GM19452 (cell line): Measurements from ENCODE around the gene CHD1L.
"Not testable (repeated sequence)": the region's sequence is repeated elsewhere in the genome, so short reads cannot be mapped to it uniquely, and the experiment has no call there.

ENCODE experiments used
- ATAC-seq: cut with Tn5 transposase; IDR thresholded peaks from one replicate; pipeline ENCODE4 v1.9.1; 2021; ENCODE audit not compliant: unreplicated experiment

The CHD1L gene

GRCh38 chr1:147231032-147231431, 11.5 kb upstream of the CHD1L start:
- ATAC-seq = not testable (repeated sequence)

DNA sequence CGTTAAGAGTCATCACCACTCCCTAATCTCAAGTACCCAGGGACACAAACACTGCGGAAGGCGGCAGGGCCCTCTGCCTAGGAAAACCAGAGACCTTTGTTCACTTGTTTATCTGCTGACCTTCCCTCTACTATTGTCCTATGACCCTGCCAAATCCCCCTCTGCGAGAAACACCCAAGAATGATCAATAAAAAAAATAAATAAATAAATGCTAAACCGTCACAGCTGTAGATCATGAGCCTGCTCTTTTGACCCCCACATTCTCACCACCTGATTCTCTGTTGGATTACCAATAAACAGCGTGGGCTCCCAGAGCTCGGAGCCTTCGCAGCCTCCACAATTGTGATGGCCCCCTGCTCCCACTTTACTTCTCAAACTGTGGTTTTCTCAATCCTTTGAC, 8.6 kb upstream of the CHD1L start:
- ATAC-seq = not testable (repeated sequence)

- ATAC-seq = no peak
Measured at GRCh38 chr1:147235822-147236221, 6.7 kb upstream of the CHD1L start.

DNA sequence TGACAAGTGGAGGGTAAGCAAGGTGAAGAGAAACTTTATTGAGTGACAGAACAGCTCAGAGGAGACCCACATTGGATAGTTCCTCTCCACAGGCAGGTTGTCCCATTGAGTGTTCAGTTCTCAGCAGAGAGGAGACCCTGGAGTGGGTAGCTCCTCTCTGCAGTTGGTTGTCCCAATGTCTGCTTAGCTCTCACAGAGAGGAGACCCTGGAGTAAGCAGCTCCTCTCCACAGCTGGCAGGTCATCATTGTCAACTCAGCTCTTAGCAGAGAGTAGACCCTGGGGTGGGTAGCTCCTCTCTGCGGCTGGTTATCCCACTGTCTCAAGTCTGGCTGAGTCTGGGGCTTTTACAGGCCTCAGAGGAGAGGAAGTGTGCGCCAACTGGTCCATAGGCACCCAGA, 6.0 kb upstream of the CHD1L start:
- no peak for ATAC-seq

GRCh38 chr1:147236959-147237791, 5.3 kb upstream of the CHD1L start:
- ATAC-seq = no peak

DNA sequence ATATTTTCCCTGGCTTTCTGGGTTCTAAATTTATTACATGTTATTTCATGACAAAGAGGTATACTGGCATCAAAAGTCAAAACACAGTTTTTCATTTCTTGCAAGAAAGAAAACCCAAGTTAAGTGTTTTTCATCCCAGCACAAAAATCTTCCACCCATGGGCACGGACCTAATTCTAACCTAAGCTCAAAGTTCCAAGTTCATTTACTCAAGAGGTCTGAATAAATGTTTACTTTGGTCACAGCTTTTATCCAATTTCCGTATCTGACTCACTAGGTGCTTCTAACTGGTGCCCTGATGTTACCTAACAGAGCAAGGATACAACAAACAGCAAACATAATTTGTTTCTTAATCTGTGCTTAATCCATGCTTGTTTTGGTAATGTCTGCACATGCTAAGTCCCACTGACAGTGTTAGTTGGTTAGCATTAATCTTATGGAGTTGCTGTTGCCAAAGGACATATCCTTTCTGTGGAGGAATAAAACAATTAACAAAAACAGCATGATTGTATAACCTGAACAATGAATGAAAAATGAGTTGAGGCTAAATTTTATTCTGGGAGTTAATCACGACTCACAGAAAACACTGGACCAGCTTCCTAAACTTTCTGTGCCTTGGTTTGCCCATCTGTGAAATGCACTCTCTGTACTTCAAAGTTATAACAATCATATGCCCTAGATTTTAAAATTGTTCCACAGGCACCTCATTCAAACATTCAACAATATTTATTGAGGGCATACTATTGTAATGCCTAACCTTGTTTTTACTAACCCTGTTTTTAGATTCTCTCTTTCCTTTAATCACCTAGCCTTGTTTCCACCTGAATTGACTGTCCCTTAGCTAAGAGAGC, 4.2 kb upstream of the CHD1L start:
- ATAC-seq = no peak

DNA sequence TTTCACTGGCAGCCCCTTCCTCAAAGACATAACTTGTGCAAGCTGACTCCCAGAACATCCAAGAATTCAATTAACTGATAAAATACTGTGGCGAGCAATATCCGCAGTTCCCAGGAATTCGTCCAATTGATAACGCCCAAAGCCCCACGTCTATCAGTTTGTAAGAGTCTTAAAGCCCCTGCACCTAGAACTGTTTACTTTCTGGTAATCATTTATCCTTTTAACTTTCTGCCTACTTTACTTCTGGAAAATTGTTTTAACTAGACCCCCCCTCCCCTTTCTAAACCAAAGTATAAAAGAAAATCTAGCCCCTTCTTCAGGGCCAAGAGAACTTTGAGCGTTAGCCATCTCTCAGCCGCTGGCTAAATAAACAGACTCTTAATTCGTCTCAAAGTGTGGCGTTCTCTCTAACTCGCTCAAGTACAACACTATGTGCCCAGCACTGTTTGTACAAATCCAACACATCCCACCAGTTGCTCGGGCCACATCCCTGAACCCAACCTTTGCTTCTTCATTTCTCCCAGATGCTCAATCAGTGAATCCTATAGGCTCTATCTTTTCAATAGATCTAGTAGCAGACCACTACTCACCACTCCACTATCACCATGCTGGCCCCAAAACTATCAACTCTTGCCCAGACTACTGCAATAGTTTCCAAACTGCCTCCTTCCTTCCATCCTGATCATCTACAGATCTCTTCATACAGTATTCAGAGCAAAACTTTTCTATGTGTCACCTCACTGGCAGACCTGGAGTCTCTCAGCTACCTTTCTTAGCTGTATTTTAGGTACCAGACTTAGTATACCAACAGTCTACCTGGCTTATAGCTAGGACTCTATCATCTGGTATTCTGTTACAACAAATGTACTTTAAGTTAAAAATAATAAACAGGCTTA, 3.3 kb upstream of the CHD1L start:
- no peak for ATAC-seq

DNA sequence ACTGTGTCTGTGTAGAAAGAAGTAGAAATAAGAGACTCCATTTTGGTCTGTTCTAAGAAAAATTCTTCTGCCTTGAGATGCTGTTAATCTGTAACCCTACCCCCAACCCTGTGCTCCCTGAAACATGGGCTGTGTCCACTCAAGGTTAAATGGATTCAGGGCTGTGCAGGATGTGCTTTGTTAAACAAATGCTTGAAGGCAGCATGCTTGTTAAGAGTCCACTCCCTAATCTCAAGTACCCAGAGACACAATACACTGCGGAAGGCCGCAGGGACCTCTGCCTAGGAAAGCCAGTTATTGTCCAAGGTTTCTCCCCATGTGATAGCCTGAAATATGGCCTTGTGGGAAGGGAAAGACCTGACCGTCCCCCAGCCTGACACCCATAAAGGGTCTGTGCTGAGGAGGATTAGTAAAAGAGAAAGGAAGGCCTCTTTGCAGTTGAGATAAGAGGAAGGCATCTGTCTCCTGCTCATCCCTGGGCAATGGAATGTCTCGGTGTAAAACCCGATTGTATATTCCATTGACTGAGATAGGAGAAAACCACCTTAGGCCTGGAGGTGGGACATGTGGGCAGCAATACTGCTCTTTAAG, 2.3 kb upstream of the CHD1L start:
- not testable (repeated sequence) for ATAC-seq

DNA sequence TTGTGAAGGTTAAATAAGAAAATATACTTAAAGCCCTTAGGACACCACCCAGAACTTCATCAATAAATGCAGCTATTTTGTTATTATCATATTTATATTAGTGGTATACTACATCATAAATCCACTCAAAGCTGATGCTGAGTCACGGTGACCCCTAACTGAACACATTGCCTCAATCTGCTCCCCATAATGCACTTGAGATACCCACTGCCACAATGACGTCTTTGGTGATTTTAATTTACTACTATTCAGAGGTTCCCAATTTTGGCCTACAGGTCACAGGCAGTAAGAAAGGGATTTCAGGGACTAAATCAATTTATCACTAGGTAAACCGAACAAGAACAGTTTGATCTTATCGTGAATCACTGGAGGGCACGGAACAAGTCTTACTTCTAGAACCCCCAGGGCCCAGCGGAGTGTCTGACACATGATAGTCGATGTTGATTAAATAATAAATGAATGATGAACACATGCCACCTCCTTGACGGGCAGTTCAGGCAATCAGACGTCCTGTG, 493 bp upstream of the CHD1L start:
- no peak for ATAC-seq

GRCh38 chr1:147243228-147243685, 773 bp downstream of the CHD1L start:
- ATAC-seq = peak; percentile 18

DNA sequence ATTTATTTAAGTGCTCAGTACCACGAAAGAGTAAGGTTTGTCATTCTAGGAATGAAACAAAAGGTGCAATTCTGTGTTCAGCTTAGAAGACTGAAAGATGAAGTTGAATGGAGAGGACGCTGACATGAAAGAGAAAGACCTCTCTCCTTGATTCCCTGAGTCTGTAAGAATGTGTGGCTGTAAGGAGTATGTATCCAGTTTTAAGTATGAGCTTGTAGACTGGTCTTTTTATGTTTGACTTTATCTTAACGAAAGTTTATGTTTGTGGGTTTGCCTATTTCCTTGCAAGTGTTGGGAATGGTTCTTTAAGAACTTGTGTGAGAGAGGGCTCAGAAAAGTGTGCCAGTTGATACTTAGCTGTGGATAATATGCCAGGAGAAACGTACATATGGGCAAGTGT, 1.4 kb downstream of the CHD1L start:
- no peak for ATAC-seq

DNA sequence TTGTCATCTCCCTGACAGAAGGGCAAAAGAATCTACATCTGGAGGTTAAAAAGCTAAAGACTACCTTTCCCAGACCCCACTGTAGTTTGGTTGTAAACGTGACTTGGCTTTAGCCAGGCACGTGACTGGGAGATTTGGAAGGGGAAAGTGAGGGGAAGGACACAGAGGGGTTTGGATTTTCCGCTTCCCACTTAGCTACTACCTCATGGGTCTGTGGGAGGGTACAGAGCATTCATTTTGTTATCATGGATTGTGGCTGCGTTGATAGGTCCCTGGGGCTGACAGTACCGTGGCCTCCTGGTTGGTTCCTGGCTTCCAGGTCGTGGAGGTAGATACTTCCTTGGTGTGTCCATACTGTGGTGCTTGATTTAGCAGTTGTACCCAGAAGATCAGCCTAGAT, 2.6 kb downstream of the CHD1L start:
- no peak for ATAC-seq

GRCh38 chr1:147245586-147246021, 3.1 kb downstream of the CHD1L start:
- ATAC-seq = no peak

- ATAC-seq = no peak
Measured at GRCh38 chr1:147246044-147246690, 3.7 kb downstream of the CHD1L start.

DNA sequence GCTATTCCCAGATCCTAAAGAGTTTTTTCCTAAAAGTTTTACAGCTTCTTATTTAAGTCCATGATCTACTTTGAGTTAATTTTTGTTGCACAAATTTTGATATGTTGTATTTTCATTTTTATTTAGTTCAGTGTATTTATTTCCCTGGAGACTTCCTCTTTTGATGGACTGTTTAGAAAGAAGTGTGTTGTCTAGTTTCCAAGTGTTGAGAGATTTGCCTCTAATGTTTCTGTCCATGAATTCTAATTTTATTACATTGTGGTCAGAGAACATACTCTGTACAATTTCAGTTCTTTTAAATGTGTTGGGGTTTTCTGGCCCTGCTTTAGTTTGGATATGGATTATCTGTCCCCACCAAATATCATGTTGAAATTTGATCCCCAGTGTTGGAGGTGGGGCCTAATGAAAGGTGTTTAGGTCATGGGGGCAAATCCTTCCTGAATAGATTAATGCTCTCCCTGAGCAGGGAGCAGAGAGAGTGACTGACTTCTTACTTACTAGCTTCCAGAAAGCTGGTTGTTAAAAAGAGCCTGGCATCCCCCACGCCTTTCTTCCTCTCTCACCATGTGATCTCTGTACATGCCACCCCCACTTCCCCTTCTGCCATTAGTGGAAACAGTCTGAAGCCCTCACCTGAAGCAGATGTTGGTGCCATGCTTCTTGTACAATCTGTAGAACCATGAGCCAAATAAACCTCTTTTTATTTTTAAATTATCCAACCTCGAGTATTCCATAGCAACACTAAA, 4.6 kb downstream of the CHD1L start:
- no peak for ATAC-seq

DNA sequence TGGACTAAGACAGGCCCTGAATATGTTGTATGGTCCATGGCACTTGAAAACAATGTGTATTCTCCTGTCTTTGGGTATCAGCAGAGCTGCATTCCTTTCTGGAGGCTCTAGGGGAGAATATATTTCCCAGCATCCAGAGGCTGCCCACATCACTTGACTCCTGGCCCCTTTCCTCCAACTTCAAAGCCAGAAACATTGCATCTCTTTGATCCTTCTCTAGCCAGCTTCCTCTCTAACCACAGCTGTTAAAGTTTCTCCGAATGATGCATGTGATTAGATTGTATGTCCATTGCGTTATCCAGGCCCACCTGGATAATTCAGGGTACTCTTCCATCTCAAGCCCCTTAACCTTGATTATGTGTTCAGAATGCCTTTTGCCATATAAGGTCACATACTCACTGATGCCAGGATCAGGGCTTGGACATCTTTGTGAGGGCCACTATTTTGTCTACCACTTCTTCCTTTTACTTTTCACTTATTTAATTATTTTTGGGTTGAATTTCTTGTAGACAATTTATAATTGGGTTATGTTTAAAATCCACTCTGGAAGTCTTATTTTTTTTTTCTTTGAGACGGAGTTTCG, 5.3 kb downstream of the CHD1L start:
- no peak for ATAC-seq

- ATAC-seq = no peak
Measured at GRCh38 chr1:147252540-147252939, 10.1 kb downstream of the CHD1L start.

DNA sequence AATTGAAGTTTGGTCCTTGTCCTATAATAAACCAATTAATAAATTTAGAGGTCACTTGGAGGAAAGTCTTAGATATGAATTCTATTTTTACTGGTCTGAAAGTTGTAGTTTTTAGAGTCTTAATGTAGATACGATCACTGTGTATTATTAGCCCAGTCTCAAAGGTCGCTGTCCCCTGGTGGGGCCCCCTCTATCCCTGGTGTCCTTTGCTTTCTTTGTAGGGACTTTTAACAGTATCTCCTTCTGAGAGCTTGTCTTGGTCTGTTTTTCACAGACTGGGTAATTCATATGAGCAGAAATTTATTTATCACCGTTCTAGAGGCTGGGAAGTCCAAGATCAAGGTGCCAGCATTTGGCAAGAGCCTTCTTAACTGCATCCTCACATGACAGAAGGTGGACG, 18.5 kb downstream of the CHD1L start:
- ATAC-seq = no peak
